Activated CD4-positive, alpha-beta T cell treated with anti-CD3 and anti-CD28 coated beads for 24 hours (primary cell): Measurements from ENCODE around the gene SNRPF.
"Not testable (repeated sequence)": the region's sequence is repeated elsewhere in the genome, so short reads cannot be mapped to it uniquely, and the experiment has no call there.

ENCODE experiments used
- DNase-seq, 2 donors: peaks; one replicate each; pipeline ENCODE4 v3.0.0-alpha.2; 2020; ENCODE audit warnings: low read depth in 2 of 2

SNRPF gene

GRCh38 chr12:95858451-95859343, at the start of gene SNRPF:
SNRPF (plus strand) TSS chr12:95858952; CDS start chr12:95859074, 122 bp downstream.
- DNase-seq = peak; percentile 85 to 88

GRCh38 chr12:95809000-95809680, 49.6 kb upstream of the SNRPF start:
- DNase-seq = no peak

- no peak for DNase-seq
These were observed 48.3 kb upstream of the SNRPF start for GRCh38 chr12:95810411-95810810.

GRCh38 chr12:95812155-95812554, 46.6 kb upstream of the SNRPF start:
- not testable (repeated sequence) for DNase-seq

GRCh38 chr12:95815632-95816212, 43.0 kb upstream of the SNRPF start:
- no peak for DNase-seq

GRCh38 chr12:95820096-95820703, 38.6 kb upstream of the SNRPF start:
- DNase-seq = no peak

- no peak for DNase-seq
These were observed 29.4 kb upstream of the SNRPF start for GRCh38 chr12:95829395-95829794.

- DNase-seq = no peak
These were observed 28.2 kb upstream of the SNRPF start for GRCh38 chr12:95830335-95831089.

GRCh38 chr12:95834572-95834971, 24.2 kb upstream of the SNRPF start:
- DNase-seq = no peak

GRCh38 chr12:95836185-95836609, 22.6 kb upstream of the SNRPF start:
- DNase-seq = no peak

GRCh38 chr12:95836630-95837239, 22.0 kb upstream of the SNRPF start:
- no peak for DNase-seq

- no peak for DNase-seq
These were observed 21.3 kb upstream of the SNRPF start for GRCh38 chr12:95837240-95838038.

GRCh38 chr12:95838125-95838524, 20.6 kb upstream of the SNRPF start:
- DNase-seq = no peak

- not testable (repeated sequence) for DNase-seq
These were observed 16.3 kb upstream of the SNRPF start for GRCh38 chr12:95842426-95842825.

- no peak for DNase-seq
These were observed 10.0 kb upstream of the SNRPF start for GRCh38 chr12:95848575-95849388.

- DNase-seq = no peak
These were observed 7.1 kb upstream of the SNRPF start for GRCh38 chr12:95851606-95852005.

GRCh38 chr12:95852133-95852532, 6.6 kb upstream of the SNRPF start:
- no peak for DNase-seq

GRCh38 chr12:95857156-95857555, 1.6 kb upstream of the SNRPF start:
- DNase-seq = no peak

- no peak for DNase-seq
These were observed 953 bp upstream of the SNRPF start for GRCh38 chr12:95857799-95858198.
